NCI-H128 (cell line): Measurements from ENCODE around the gene LRIF1.

Experiments used
- DNase-seq: peaks from one replicate; lab custom pipeline; 2025; ENCODE audit not compliant: unreplicated experiment; lab: John Stamatoyannopoulos, UW

LRIF1 gene

GRCh38 chr1:110897681-110898080, 66.0 kb downstream of the LRIF1 start:
- no peak for DNase-seq
